GM18858 (cell line): Measurements from ENCODE around the gene LRRC32.

Source experiments
- ATAC-seq: cut with Tn5 transposase; IDR thresholded peaks from one replicate; pipeline ENCODE4 v1.9.1; 2021; ENCODE audit not compliant: unreplicated experiment

Gene LRRC32

GRCh38 chr11:76664578-76665061, 5.9 kb downstream of the LRRC32 start:
- no peak for ATAC-seq

GRCh38 chr11:76663912-76664440, 6.6 kb downstream of the LRRC32 start:
- no peak for ATAC-seq

- no peak for ATAC-seq
Measured at GRCh38 chr11:76663486-76663810, 7.1 kb downstream of the LRRC32 start.

GRCh38 chr11:76662656-76663485, 7.7 kb downstream of the LRRC32 start:
- ATAC-seq = no peak

GRCh38 chr11:76661834-76662434, 8.6 kb downstream of the LRRC32 start:
- no peak for ATAC-seq

- no peak for ATAC-seq
Measured at GRCh38 chr11:76661306-76661751, 9.2 kb downstream of the LRRC32 start.

GRCh38 chr11:76660533-76661305, 9.8 kb downstream of the LRRC32 start:
- ATAC-seq = no peak

- ATAC-seq = no peak
Measured at GRCh38 chr11:76659672-76660532, 10.6 kb downstream of the LRRC32 start.

GRCh38 chr11:76658651-76659650, 11.6 kb downstream of the LRRC32 start:
- no peak for ATAC-seq

- ATAC-seq = no peak
Measured at GRCh38 chr11:76658231-76658630, 12.3 kb downstream of the LRRC32 start.

GRCh38 chr11:76657187-76658170, 13.1 kb downstream of the LRRC32 start:
- no peak for ATAC-seq

GRCh38 chr11:76656571-76657081, 13.9 kb downstream of the LRRC32 start:
- ATAC-seq = no peak

GRCh38 chr11:76656050-76656531, 14.5 kb downstream of the LRRC32 start:
- ATAC-seq = no peak

- no peak for ATAC-seq
Measured at GRCh38 chr11:76655501-76656049, 15.0 kb downstream of the LRRC32 start.

- no peak for ATAC-seq
Measured at GRCh38 chr11:76654980-76655379, 15.6 kb downstream of the LRRC32 start.

- ATAC-seq = no peak
Measured at GRCh38 chr11:76654298-76654851, 16.2 kb downstream of the LRRC32 start.

- no peak for ATAC-seq
Measured at GRCh38 chr11:76653674-76654284, 16.8 kb downstream of the LRRC32 start.
